Heart right ventricle (tissue), 16 donors: ENCODE data around the gene CDK5RAP2. TPM values are rescaled to one million over a fixed set of nuclear protein-coding genes. Genes with fewer than 3 reads are reported as not detected.
"Not testable (repeated sequence)": the region's sequence is repeated elsewhere in the genome, so short reads cannot be mapped to it uniquely, and the experiment has no call there.

Source experiments
- ATAC-seq, 8 donors: fragments of 200-7000 bp; cut with Tn5 transposase; one replicate each; pipeline ENCODE4 v1.9.1; 2020; ENCODE audit warnings: mild to moderate bottlenecking in 8 of 8, moderate library complexity in 8 of 8, moderate number of reproducible peaks in 1 of 8
- DNase-seq, 2 donors: peaks; one replicate each; pipeline ENCODE4 v3.0.0-alpha.2; 2020
- H3K27ac ChIP-seq, 10 donors: fragments of 200-600 bp; sonication (generic) in 2 of 10; one replicate each; pipeline versions ENCODE4 v1.5.0 to v1.8.0; 2020 to 2022; ENCODE audit warnings: mild to moderate bottlenecking in 3 of 10
- H3K27me3 ChIP-seq, 7 donors: fragments of 200-600 bp; one replicate each; pipeline ENCODE4 v1.8.0; 2021 to 2022; ENCODE audit warnings: mild to moderate bottlenecking in 2 of 7
- H3K36me3 ChIP-seq, 9 donors: fragments of 200-600 bp; sonication (generic) in 1 of 9; one replicate each; pipeline versions ENCODE4 v1.5.0 to v1.8.0; 2020 to 2022; ENCODE audit warnings: mild to moderate bottlenecking in 2 of 9
- H3K4me1 ChIP-seq, 9 donors: fragments of 200-600 bp; sonication (generic) in 1 of 9; one replicate each; pipeline versions ENCODE4 v1.5.0 to v1.8.0; 2020 to 2022; ENCODE audit warnings: mild to moderate bottlenecking in 4 of 9
- H3K4me3 ChIP-seq, 10 donors: fragments of 200-600 bp; sonication (generic) in 2 of 10; one replicate each; pipeline versions ENCODE4 v1.5.0 to v1.8.0; 2020 to 2022; ENCODE audit warnings: mild to moderate bottlenecking in 7 of 10, moderate library complexity in 2 of 10
- H3K9me3 ChIP-seq, 11 donors: fragments of 200-600 bp in 10 of 11; sonication (generic) in 2 of 11; one replicate each; pipeline versions ENCODE4 v1.5.0 to v1.8.0; 2013 to 2022; ENCODE audit warnings: mild to moderate bottlenecking in 2 of 11, control low read depth in 1 of 11, moderate library complexity in 1 of 11
- CTCF ChIP-seq, 9 donors: fragments of 200-600 bp; sonication (generic) in 2 of 9; IDR thresholded peaks; one replicate each; pipeline versions ENCODE4 v1.5.0 to v1.8.0; 2021 to 2022; ENCODE audit warnings: antibody characterized with exemption in 9 of 9, mild to moderate bottlenecking in 5 of 9, moderate library complexity in 1 of 9
- WGBS, 2 donors: extraction: QIAGEN DNeasy Blood & Tissue Kit; methylation state at CpG; one replicate each; pipeline ENCODE4 v1.1.7; 2013; ENCODE audit warnings: inconsistent platforms in 1 of 2; 5-methylcytosine and 5-hydroxymethylcytosine counted together
- intact Hi-C, 10 donors: fragments of 100-400 bp; cut with DNase I; formaldehyde crosslinking; loops; one replicate each; pipeline versions ENCODE4 v1.11.1 to v1.14.2; 2022
- polyA plus RNA-seq, 2 donors: library from polyadenylated mRNA; stranded (reverse); fragments of 200-250 nt; gene quantifications; one replicate each; pipeline ENCODE4 v1.2.3, GENCODE V29; 2013
- total RNA-seq, 10 donors: library from RNA; stranded (reverse); fragmentation: NEBNext Ultra II Directional in 3 of 10; extraction: Animal tissue kit (Norgen Biotek cat#: 25700) in 3 of 10; gene quantifications; one replicate each; pipeline versions ENCODE4 v1.2.1 to v1.2.4, GENCODE V29; 2021 to 2023
- donor health status: Arrhythmogenic right ventricular cardiomyopathy.
- donor health status: ischemic (EF 13 %, LVEDD 7.1; RV severe dilation, severe dysfunction).
- donor health status: healthy with polysubstance abuse.
- donor health status: DM: no; HTN: yes; CAD: no.
- donor health status: DM: no; HTN: no; CAD: no.
- donor health status: ischemic (EF 25% LVEDD 6.9; RV normal size, moderate dysfunction).
- donor health status: ischemic (EF 25% LVEDD 5.7; RV mildly dilated, moderate dysfunction).
- donor health status: healthy.
- donor health status: DM: yes; HTN: yes; CAD: no.
- donor health status: Ischemic cardiomyopathy.
- donor health status: ischemic (EF 35%, LVEDD 5.7; RV mildly dilated, moderate dysfunction).
- donor health status: nonischemic (EF 11% LVEDD 7.7; RV severe dilation, severe dysfunction).
- donor health status: DM: yes; HTN: yes; CAD: no.
- donor health status: PGD.
- donor health status: ischemic (EF 29% LVEDD 5.4; RV normal size, mild dysfunction).
- donor health status: nonischemic (EF 23%, LVEDD 6.1; RV moderate dilation, normal function).

Gene CDK5RAP2
- total and polyA plus RNA-seq, 12 donors: 21.6 to 80.1 (median 53.4) TPM

GRCh38 chr9:120505186-120505585 is 74.8 kb downstream of the CDK5RAP2 start:
- no peak for ATAC-seq
- Histone ChIP-seq H3K27me3 (no peaks in the 10 kb centered on the region), H3K9me3 (peaks cover 0 to 15% (median 5%) of the 10 kb centered on the region in 11 donors), H3K27ac (no peak overlapping the region), H3K4me3 (no peak overlapping the region), H3K4me1 (no peaks in the 10 kb centered on the region), H3K36me3 (peaks cover 0 to 63% (median 0%) of the 10 kb centered on the region in 9 donors)
- 71 to 91% methylated on average over 4 of the region's 4 CpGs for WGBS, 2 donors
- intact Hi-C loops: no loop called here
- TF ChIP-seq CTCF (IDR thresholded peaks at IDR 0.05): peak in 2 of 9 donors; percentile 18 to 19
- DNase-seq: no peak

GRCh38 chr9:120500733-120501132 is 79.2 kb downstream of the CDK5RAP2 start:
- TF ChIP-seq CTCF (IDR thresholded peaks at IDR 0.05): no peak
- Histone ChIP-seq H3K4me3 (no peak overlapping the region), H3K27ac (no peak overlapping the region), H3K27me3 (no peaks in the 10 kb centered on the region), H3K4me1 (no peaks in the 10 kb centered on the region), H3K9me3 (peaks cover 0 to 3% (median 0%) of the 10 kb centered on the region in 11 donors), H3K36me3 (peaks cover 0 to 36% (median 0%) of the 10 kb centered on the region in 9 donors)
- DNase-seq (no peak), ATAC-seq (no peak)
- intact Hi-C loops: no loop called here
- WGBS, 2 donors: 94 to 98% methylated on average over 5 of the region's 5 CpGs

- H3K9me3 ChIP-seq, H3K27me3 ChIP-seq, ATAC-seq, intact Hi-C loops, DNase-seq, H3K4me3 ChIP-seq, H3K27ac ChIP-seq, H3K4me1 ChIP-seq: not testable (repeated sequence)
- H3K36me3 ChIP-seq: peaks cover 0 to 30% (median 0%) of the 10 kb centered on the region in 9 donors
- WGBS, 2 donors: 91 to 92% methylated on average over 5 of the region's 5 CpGs
These were observed 82.1 kb downstream of the CDK5RAP2 start for GRCh38 chr9:120497865-120498264.

- DNase-seq, H3K4me1 ChIP-seq, intact Hi-C loops, ATAC-seq, H3K9me3 ChIP-seq, H3K4me3 ChIP-seq, H3K27me3 ChIP-seq, H3K27ac ChIP-seq: not testable (repeated sequence)
- H3K36me3 ChIP-seq: peaks cover 0 to 16% (median 0%) of the 10 kb centered on the region in 9 donors
- 95% methylated on average over 8 of the region's 37 CpGs; no CpG with 5 or more reads in 1 of the 2 donors for WGBS, 2 donors
These were observed 83.5 kb downstream of the CDK5RAP2 start for GRCh38 chr9:120496438-120496837.

GRCh38 chr9:120490888-120491595 is 88.9 kb downstream of the CDK5RAP2 start:
- H3K27ac ChIP-seq: peak overlapping the region in 1 of 10 donors; percentile 4
- no peak for TF ChIP-seq CTCF (IDR thresholded peaks at IDR 0.05)
- H3K9me3 ChIP-seq: no peaks in the 10 kb centered on the region
- no peak overlapping the region for H3K4me3 ChIP-seq
- intact Hi-C loops: no loop called here
- peaks cover 0 to 61% (median 9%) of the 10 kb centered on the region in 9 donors for H3K36me3 ChIP-seq
- H3K4me1 ChIP-seq: no peaks in the 10 kb centered on the region
- DNase-seq (no peak), ATAC-seq (peak in 2 of 8 donors; percentile 37 to 68)
- no peaks in the 10 kb centered on the region for H3K27me3 ChIP-seq
- 87 to 91% methylated on average over 5 of the region's 5 CpGs for WGBS, 2 donors
